ENCODE measurements around the gene UNC5C. TPM values are rescaled to one million over a fixed set of nuclear protein-coding genes. Genes with fewer than 3 reads are reported as not detected.

The UNC5C gene
- total RNA-seq, 1 experiment from 2014 or later, result not detected

DNA sequence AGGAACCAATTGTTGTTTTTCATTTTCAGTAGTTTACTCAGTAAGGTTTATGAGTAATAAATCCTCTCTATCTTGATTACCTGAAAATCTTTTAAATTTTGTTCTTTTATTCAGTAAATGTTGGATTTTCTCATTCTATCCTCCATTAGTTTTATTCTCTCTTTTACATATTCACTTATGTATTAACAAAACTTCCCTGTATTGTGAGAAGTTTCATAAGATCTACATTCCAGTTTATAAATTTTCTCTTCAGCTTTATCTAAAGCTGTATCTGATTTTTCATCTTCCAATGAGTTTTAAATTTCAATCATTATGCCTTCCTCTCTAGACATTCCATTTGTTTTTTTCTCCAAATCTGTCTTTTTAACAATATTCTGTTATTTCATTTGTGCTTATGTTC lies 310.2 kb downstream of the UNC5C start:
- H3K27me3 Mint-ChIP-seq (ENCODE audit: insufficient read depth, unreplicated experiment), result no peaks in the 10 kb centered on the region
- H3K36me3 Mint-ChIP-seq (ENCODE audit: insufficient read depth, unreplicated experiment), result no peaks in the 10 kb centered on the region
- H3K4me3 Mint-ChIP-seq (ENCODE audit: unreplicated experiment), result no peak overlapping the region
- CTCF ChIA-PET, result no interaction called here
- BruUV-seq (replicated peaks), result no TSS peak
- no peak for DNase-seq (ENCODE audit: unreplicated experiment)
- H3K9me3 Mint-ChIP-seq (ENCODE audit: unreplicated experiment), result no peaks in the 10 kb centered on the region
- POLR2A ChIA-PET, result no interaction called here
- H3K27ac Mint-ChIP-seq (ENCODE audit: low read depth, unreplicated experiment), result no peak overlapping the region
- H3K4me1 Mint-ChIP-seq (ENCODE audit: insufficient read depth, unreplicated experiment), result no peaks in the 10 kb centered on the region
- TF ChIP-seq, protein P1, sequence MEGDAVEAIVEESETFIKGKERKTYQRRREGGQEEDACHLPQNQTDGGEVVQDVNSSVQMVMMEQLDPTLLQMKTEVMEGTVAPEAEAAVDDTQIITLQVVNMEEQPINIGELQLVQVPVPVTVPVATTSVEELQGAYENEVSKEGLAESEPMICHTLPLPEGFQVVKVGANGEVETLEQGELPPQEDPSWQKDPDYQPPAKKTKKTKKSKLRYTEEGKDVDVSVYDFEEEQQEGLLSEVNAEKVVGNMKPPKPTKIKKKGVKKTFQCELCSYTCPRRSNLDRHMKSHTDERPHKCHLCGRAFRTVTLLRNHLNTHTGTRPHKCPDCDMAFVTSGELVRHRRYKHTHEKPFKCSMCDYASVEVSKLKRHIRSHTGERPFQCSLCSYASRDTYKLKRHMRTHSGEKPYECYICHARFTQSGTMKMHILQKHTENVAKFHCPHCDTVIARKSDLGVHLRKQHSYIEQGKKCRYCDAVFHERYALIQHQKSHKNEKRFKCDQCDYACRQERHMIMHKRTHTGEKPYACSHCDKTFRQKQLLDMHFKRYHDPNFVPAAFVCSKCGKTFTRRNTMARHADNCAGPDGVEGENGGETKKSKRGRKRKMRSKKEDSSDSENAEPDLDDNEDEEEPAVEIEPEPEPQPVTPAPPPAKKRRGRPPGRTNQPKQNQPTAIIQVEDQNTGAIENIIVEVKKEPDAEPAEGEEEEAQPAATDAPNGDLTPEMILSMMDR (IDR thresholded peaks at IDR 0.05; ENCODE audit: unreplicated experiment), result no peak
- intact Hi-C loops (cut with micrococcal nuclease), result no loop called here

DNA sequence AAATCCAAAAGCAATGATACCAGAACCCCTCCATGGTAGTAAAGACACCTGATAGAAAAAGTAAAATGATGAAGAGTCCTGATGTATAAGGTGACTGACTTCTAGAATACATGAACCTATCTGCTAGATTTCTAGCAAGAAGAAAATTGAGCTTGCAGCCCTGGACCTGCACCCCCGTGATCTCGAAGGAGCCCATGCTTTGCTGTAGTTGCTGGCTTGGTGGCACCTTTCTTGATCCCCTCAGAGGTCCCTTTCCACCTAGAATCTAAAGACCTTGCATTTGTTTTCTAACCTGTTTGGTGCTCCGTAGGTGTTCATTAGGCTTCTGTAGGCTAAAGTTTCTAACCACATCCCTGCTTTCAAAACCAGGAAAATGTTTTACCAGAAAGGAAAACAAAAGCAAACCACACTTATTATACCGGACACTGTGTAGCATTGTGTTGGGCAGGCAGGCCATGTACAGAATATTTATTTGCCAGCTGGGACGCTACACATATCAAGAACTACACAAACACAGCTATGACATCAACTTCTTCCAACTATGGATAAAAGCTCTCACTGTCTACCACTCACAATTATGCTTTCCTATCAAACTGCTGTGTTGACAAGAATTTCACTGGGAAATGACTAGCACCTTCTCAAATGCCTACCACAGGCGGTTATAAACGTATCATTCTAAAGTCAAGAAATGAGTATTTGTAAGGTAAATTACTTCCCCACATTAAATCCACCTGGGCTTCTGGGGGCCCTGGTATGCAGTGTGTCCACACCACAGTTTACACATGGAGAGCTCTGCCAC lies 316.2 kb downstream of the UNC5C start:
- ChIA-PET CTCF (no interaction called here), POLR2A (interaction anchor here (0.7 kb wide), 1 partner anchor 604 kb away, joined by 3 read pairs; no protein-coding TSS in a partner anchor)
- no peaks in the 10 kb centered on the region for H3K27me3 Mint-ChIP-seq (ENCODE audit: insufficient read depth, unreplicated experiment)
- no peaks in the 10 kb centered on the region for H3K4me1 Mint-ChIP-seq (ENCODE audit: insufficient read depth, unreplicated experiment)
- no TSS peak for BruUV-seq (replicated peaks)
- no peak overlapping the region for H3K4me3 Mint-ChIP-seq (ENCODE audit: unreplicated experiment)
- intact Hi-C loops (cut with micrococcal nuclease), result no loop called here
- TF ChIP-seq, protein P1 (IDR thresholded peaks at IDR 0.05; ENCODE audit: unreplicated experiment), result no peak
- DNase-seq (ENCODE audit: unreplicated experiment), result no peak
- H3K27ac Mint-ChIP-seq (ENCODE audit: low read depth, unreplicated experiment), result no peak overlapping the region
- no peaks in the 10 kb centered on the region for H3K9me3 Mint-ChIP-seq (ENCODE audit: unreplicated experiment)
- H3K36me3 Mint-ChIP-seq (ENCODE audit: insufficient read depth, unreplicated experiment), result no peaks in the 10 kb centered on the region

DNA sequence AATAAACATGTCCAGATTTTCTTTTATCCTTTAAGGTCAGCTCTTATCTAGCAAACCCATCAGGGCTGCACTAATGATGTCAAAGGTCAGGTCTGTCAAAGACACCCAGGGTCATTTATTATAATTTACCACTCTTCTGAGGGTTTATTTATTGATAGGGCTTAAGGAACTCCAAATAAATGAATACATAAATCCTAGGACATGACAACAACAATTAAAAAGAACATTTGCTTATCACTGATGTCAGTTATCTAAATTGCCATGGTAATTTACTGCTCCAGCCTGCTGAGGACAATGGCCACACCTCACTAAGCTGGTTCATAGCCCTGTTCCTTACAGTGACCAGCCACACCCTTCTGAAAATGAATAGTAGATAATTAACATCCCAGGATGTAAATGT lies 317.1 kb downstream of the UNC5C start:
- TF ChIP-seq, protein P1 (IDR thresholded peaks at IDR 0.05; ENCODE audit: unreplicated experiment), result no peak
- POLR2A ChIA-PET, result interaction anchor here (1.0 kb wide), 1 partner anchor 58 kb away, joined by 4 read pairs; no protein-coding TSS in a partner anchor
- BruUV-seq (replicated peaks), result no TSS peak
- Mint-ChIP-seq H3K27ac (ENCODE audit: low read depth, unreplicated experiment) (no peak overlapping the region), H3K4me1 (ENCODE audit: insufficient read depth, unreplicated experiment) (no peaks in the 10 kb centered on the region), H3K27me3 (ENCODE audit: insufficient read depth, unreplicated experiment) (no peaks in the 10 kb centered on the region), H3K9me3 (ENCODE audit: unreplicated experiment) (no peaks in the 10 kb centered on the region), H3K4me3 (ENCODE audit: unreplicated experiment) (no peak overlapping the region), H3K36me3 (ENCODE audit: insufficient read depth, unreplicated experiment) (no peaks in the 10 kb centered on the region)
- no peak for DNase-seq (ENCODE audit: unreplicated experiment)
- CTCF ChIA-PET, result interaction anchor here (0.6 kb wide), 2 partner anchors 23 to 1124 kb away, joined by 3 read pairs; no protein-coding TSS in a partner anchor
- intact Hi-C loops (cut with micrococcal nuclease), result no loop called here

DNA sequence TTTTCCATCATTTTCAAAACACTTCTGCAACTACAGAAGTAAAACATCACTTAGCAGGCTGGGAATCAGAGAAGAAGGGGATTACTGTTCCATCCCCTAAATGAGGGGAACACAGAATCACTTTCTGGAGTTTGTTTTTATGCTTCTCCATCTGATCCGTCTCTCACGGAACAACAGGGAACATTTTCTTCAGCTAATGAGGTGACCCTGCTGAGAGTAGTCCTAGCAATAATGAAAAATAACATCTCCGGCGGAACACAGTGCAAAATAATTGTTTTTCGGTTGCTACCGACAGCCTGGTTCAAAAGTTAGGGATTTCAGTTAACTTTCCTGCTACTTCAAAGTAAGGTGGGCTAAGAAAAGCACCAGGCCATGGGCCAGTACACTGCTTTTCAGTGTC lies 322.9 kb downstream of the UNC5C start:
- CTCF ChIA-PET, result interaction anchor here (0.6 to 0.7 kb wide), 2 partner anchors 463 to 716 kb away, joined by 3 read pairs; no protein-coding TSS in a partner anchor
- no TSS peak for BruUV-seq (replicated peaks)

More for the DNA sequence above, 322.9 kb downstream of the UNC5C start:
- no peaks in the 10 kb centered on the region for H3K9me3 Mint-ChIP-seq (ENCODE audit: unreplicated experiment)
- H3K36me3 Mint-ChIP-seq (ENCODE audit: insufficient read depth, unreplicated experiment), result no peaks in the 10 kb centered on the region
- no peak for DNase-seq (ENCODE audit: unreplicated experiment)
- H3K4me1 Mint-ChIP-seq (ENCODE audit: insufficient read depth, unreplicated experiment), result no peaks in the 10 kb centered on the region
- TF ChIP-seq, protein P1 (IDR thresholded peaks at IDR 0.05; ENCODE audit: unreplicated experiment), result no peak
- no peaks in the 10 kb centered on the region for H3K27me3 Mint-ChIP-seq (ENCODE audit: insufficient read depth, unreplicated experiment)
- H3K4me3 Mint-ChIP-seq (ENCODE audit: unreplicated experiment), result no peak overlapping the region
- POLR2A ChIA-PET, result no interaction called here
- intact Hi-C loops (cut with micrococcal nuclease), result no loop called here
- H3K27ac Mint-ChIP-seq (ENCODE audit: low read depth, unreplicated experiment), result no peak overlapping the region
